IPS DF 6.9 (cell line): ENCODE results near the gene DPT.

Experiments
- DNase-seq: peaks from one replicate; pipeline ENCODE4 v3.0.0-alpha.2; 2013; ENCODE audit warnings: low read depth, low spot score
- H3K27ac ChIP-seq: one replicate; pipeline ENCODE4 v1.5.1; 2013; ENCODE audit warnings: low read length, control low read depth
- H3K27me3 ChIP-seq: 2 replicates; pipeline ENCODE4 v1.6.1; 2013; ENCODE audit warnings: mild to moderate bottlenecking, low read length; ENCODE audit not compliant: control insufficient read depth, insufficient read depth
- H3K36me3 ChIP-seq: 2 replicates; pipeline ENCODE4 v1.6.1; 2013; ENCODE audit warnings: low read length; ENCODE audit not compliant: control insufficient read depth, insufficient read depth
- H3K4me1 ChIP-seq: 2 replicates; pipeline ENCODE4 v1.6.1; 2013; ENCODE audit warnings: low read length; ENCODE audit not compliant: control insufficient read depth, insufficient read depth
- H3K4me3 ChIP-seq: 2 replicates; pipeline ENCODE4 v1.5.1; 2013; ENCODE audit warnings: mild to moderate bottlenecking, low read length
- H3K9me3 ChIP-seq: 2 replicates; pipeline ENCODE4 v1.6.1; 2013; ENCODE audit warnings: low read length, inconsistent platforms; ENCODE audit not compliant: control insufficient read depth, insufficient read depth
- WGBS: extraction: QIAGEN DNeasy Blood & Tissue Kit; methylation state at CpG from one replicate; pipeline ENCODE4 v1.1.7; 2013; ENCODE audit warnings: mixed read lengths, missing lambda C conversion rate; ENCODE audit not compliant: insufficient read length, insufficient coverage; 5-methylcytosine and 5-hydroxymethylcytosine counted together

The DPT gene

GRCh38 chr1:168760781-168761180 is 31.8 kb upstream of the DPT start:
- Histone ChIP-seq H3K4me3 (no peak overlapping the region), H3K4me1 (no peaks in the 10 kb centered on the region), H3K27me3 (no peaks in the 10 kb centered on the region), H3K9me3 (no peaks in the 10 kb centered on the region), H3K27ac (no peak overlapping the region), H3K36me3 (no peaks in the 10 kb centered on the region)
- WGBS, result no CpG with 5 or more reads among the region's 4 CpGs
- no peak for DNase-seq

GRCh38 chr1:168760241-168760640 is 31.2 kb upstream of the DPT start:
- H3K27ac ChIP-seq, result no peak overlapping the region
- H3K4me3 ChIP-seq, result no peak overlapping the region
- H3K27me3 ChIP-seq, result no peaks in the 10 kb centered on the region
- no peak for DNase-seq
- H3K4me1 ChIP-seq, result no peaks in the 10 kb centered on the region
- no CpG with 5 or more reads among the region's 2 CpGs for WGBS
- H3K9me3 ChIP-seq, result no peaks in the 10 kb centered on the region
- H3K36me3 ChIP-seq, result no peaks in the 10 kb centered on the region

- DNase-seq, result no peak
- no peaks in the 10 kb centered on the region for H3K36me3 ChIP-seq
- H3K9me3 ChIP-seq, result no peaks in the 10 kb centered on the region
- H3K27me3 ChIP-seq, result no peaks in the 10 kb centered on the region
- H3K4me3 ChIP-seq, result no peak overlapping the region
- H3K27ac ChIP-seq, result no peak overlapping the region
- WGBS, result no CpG with 5 or more reads among the region's 3 CpGs
- H3K4me1 ChIP-seq, result no peaks in the 10 kb centered on the region
Observed at GRCh38 chr1:168759077-168759476, 30.1 kb upstream of the DPT start.

- no peak overlapping the region for H3K27ac ChIP-seq
- no peaks in the 10 kb centered on the region for H3K27me3 ChIP-seq
- DNase-seq, result no peak
- H3K36me3 ChIP-seq, result no peaks in the 10 kb centered on the region
- no peaks in the 10 kb centered on the region for H3K4me1 ChIP-seq
- no peak overlapping the region for H3K4me3 ChIP-seq
- no peaks in the 10 kb centered on the region for H3K9me3 ChIP-seq
- no CpG with 5 or more reads among the region's 1 CpG for WGBS
Observed at GRCh38 chr1:168758503-168758902, 29.5 kb upstream of the DPT start.

GRCh38 chr1:168755800-168756418 is 26.9 kb upstream of the DPT start:
- WGBS, result no CpG with 5 or more reads among the region's 5 CpGs
- Histone ChIP-seq H3K4me1 (no peaks in the 10 kb centered on the region), H3K4me3 (no peak overlapping the region), H3K9me3 (no peaks in the 10 kb centered on the region), H3K27me3 (no peaks in the 10 kb centered on the region), H3K36me3 (no peaks in the 10 kb centered on the region), H3K27ac (no peak overlapping the region)
- DNase-seq, result no peak

GRCh38 chr1:168752171-168752832 is 23.3 kb upstream of the DPT start:
- Histone ChIP-seq H3K9me3 (no peaks in the 10 kb centered on the region), H3K27ac (no peak overlapping the region), H3K36me3 (no peaks in the 10 kb centered on the region), H3K4me1 (no peaks in the 10 kb centered on the region), H3K27me3 (no peaks in the 10 kb centered on the region), H3K4me3 (no peak overlapping the region)
- DNase-seq, result no peak
- WGBS, result no CpG with 5 or more reads among the region's 8 CpGs

- DNase-seq, result no peak
- Histone ChIP-seq H3K4me3 (no peak overlapping the region), H3K36me3 (no peaks in the 10 kb centered on the region), H3K27ac (no peak overlapping the region), H3K4me1 (no peaks in the 10 kb centered on the region), H3K9me3 (no peaks in the 10 kb centered on the region), H3K27me3 (no peaks in the 10 kb centered on the region)
- WGBS, result no CpG with 5 or more reads among the region's 3 CpGs
Observed at GRCh38 chr1:168751195-168751650, 22.2 kb upstream of the DPT start.

- DNase-seq, result no peak
- H3K4me1 ChIP-seq, result no peaks in the 10 kb centered on the region
- H3K27me3 ChIP-seq, result no peaks in the 10 kb centered on the region
- WGBS, result no CpG with 5 or more reads among the region's 8 CpGs
- no peaks in the 10 kb centered on the region for H3K9me3 ChIP-seq
- H3K27ac ChIP-seq, result no peak overlapping the region
- no peak overlapping the region for H3K4me3 ChIP-seq
- H3K36me3 ChIP-seq, result no peaks in the 10 kb centered on the region
Observed at GRCh38 chr1:168742994-168743650, 14.1 kb upstream of the DPT start.

- Histone ChIP-seq H3K4me3 (no peak overlapping the region), H3K27me3 (no peaks in the 10 kb centered on the region), H3K27ac (no peak overlapping the region), H3K9me3 (no peaks in the 10 kb centered on the region), H3K4me1 (no peaks in the 10 kb centered on the region), H3K36me3 (no peaks in the 10 kb centered on the region)
- no peak for DNase-seq
- no CpG with 5 or more reads among the region's 1 CpG for WGBS
Observed at GRCh38 chr1:168742386-168742785, 13.4 kb upstream of the DPT start.

- DNase-seq, result no peak
- no peak overlapping the region for H3K27ac ChIP-seq
- H3K4me1 ChIP-seq, result no peaks in the 10 kb centered on the region
- no CpG with 5 or more reads among the region's 4 CpGs for WGBS
- no peaks in the 10 kb centered on the region for H3K36me3 ChIP-seq
- no peaks in the 10 kb centered on the region for H3K27me3 ChIP-seq
- H3K4me3 ChIP-seq, result no peak overlapping the region
- no peaks in the 10 kb centered on the region for H3K9me3 ChIP-seq
Observed at GRCh38 chr1:168739908-168740307, 10.9 kb upstream of the DPT start.
